ENCODE measurements around the gene SERTAD2. TPM values are rescaled to one million over a fixed set of nuclear protein-coding genes. Genes with fewer than 3 reads are reported as not detected.

Gene SERTAD2
- total and polyA plus RNA-seq, 7 donors: 3.3 to 13.2 (median 10.3) TPM

DNA sequence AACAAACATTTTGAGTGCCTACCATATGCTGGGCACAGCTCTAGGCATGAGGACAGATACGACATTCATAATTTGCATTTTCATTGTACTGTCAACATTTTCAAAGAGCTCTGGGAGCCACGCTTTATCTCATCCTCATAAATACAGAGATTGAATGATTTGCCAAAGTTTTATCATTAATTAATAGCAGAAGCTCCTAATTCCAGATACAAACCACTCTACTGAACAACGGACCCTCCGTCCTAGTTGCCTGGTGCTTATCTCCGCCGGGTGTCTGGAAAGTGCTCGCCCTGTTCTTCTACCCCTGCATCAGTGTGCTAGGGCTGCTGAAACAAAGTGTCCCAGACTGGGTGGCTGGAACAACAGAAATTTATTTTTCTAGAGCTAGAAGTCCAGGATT is 23.8 kb downstream of the SERTAD2 start:
- ATAC-seq (no peak), DNase-seq (no peak)
- Histone ChIP-seq H3K9me3 (no peaks in the 10 kb centered on the region), H3K4me1 (peaks cover 16% of the 10 kb centered on the region), H3K4me3 (no peak overlapping the region), H3K27me3 (ENCODE audit: insufficient read depth in 3 of 3, low read length in 2 of 3) (no peaks in the 10 kb centered on the region), H3K36me3 (ENCODE audit: insufficient read depth in 1 of 2, low read depth in 1 of 2) (peaks cover 0 to 32% of the 10 kb centered on the region in 2 donors), H3K27ac (no peak overlapping the region)
- intact Hi-C loops (cut with DNase I): no loop called here
- WGBS, 3 donors: 94 to 96% (median 96%) methylated on average over 7 of the region's 7 CpGs
- TF ChIP-seq, protein P1, sequence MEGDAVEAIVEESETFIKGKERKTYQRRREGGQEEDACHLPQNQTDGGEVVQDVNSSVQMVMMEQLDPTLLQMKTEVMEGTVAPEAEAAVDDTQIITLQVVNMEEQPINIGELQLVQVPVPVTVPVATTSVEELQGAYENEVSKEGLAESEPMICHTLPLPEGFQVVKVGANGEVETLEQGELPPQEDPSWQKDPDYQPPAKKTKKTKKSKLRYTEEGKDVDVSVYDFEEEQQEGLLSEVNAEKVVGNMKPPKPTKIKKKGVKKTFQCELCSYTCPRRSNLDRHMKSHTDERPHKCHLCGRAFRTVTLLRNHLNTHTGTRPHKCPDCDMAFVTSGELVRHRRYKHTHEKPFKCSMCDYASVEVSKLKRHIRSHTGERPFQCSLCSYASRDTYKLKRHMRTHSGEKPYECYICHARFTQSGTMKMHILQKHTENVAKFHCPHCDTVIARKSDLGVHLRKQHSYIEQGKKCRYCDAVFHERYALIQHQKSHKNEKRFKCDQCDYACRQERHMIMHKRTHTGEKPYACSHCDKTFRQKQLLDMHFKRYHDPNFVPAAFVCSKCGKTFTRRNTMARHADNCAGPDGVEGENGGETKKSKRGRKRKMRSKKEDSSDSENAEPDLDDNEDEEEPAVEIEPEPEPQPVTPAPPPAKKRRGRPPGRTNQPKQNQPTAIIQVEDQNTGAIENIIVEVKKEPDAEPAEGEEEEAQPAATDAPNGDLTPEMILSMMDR (IDR thresholded peaks at IDR 0.05): no peak

DNA sequence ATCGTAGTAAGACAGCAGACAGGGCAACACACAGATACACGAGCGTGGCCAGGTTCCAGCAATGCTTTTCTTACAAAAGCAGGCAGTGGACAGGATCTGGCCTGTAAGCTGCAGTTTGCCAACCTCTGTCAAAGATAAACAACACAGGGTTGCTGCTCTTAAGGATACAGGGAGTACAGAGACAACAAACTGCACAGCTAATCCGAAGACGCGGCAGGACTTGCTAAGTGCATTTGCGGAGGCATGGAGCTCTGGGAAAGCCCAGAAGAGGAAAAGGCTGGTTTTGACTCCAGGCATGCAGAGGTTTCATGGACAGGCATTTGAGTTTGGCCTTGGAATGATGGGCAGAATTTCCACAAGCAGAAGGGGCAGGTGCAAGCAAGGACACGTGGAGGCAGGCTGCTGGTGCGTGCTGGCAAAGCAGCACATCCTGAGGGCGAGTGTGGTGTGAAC is 24.4 kb downstream of the SERTAD2 start:
- Histone ChIP-seq H3K36me3 (ENCODE audit: insufficient read depth in 1 of 2, low read depth in 1 of 2) (peaks cover 0 to 27% of the 10 kb centered on the region in 2 donors), H3K4me3 (no peak overlapping the region), H3K9me3 (no peaks in the 10 kb centered on the region), H3K27ac (no peak overlapping the region), H3K27me3 (ENCODE audit: insufficient read depth in 3 of 3, low read length in 2 of 3) (no peaks in the 10 kb centered on the region), H3K4me1 (peaks cover 16% of the 10 kb centered on the region)
- ATAC-seq (no peak), DNase-seq (no peak)
- TF ChIP-seq, protein P1 (IDR thresholded peaks at IDR 0.05): no peak
- 63 to 82% (median 68%) methylated on average over 10 of the region's 10 CpGs for WGBS, 3 donors
- intact Hi-C loops (cut with DNase I): no loop called here

DNA sequence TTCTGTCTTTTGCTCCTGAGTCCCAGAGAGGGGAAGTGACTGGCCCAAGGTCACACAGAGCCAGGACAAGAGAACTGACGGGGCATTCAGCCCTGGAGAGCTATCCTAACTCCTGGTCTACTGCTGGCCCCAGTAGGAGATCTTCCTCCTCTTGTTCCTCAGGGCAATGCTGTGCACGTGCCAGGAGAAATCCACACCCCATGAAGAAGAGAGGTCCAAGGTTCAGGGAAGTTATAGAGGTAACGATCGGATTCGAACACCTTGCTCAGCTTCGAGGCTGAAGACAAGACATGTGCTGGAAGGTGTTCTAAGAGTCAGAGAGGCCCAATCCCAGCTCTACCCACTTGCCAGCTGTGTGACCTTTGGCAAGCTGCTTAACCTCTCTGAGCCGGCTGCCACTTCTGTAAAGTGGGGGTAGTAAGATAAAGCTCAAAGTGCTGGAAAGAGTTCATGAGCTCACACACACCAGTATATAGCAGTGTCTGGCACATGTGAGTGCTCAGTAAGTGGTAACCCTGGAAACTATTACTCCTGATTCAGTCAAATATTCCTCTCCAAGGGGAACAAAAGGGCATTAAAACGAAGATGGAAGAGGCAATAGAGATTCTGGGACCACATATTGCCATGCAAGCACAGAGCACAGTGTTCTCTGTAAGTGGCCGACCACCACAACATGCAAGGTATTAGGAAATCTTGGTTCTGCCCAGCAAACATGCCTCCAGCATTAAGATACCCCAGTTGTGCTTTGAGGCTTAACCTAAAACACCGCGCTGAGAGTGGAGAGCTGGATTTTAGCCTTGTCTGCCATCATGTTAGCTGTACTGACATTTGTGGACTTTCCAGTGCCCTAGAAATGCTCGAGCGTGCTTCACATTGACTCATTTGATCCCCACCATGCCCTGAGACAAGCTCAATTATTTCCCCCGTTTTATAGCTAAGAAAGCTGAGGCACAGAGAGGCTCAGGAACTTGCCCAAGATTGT is 25.6 kb downstream of the SERTAD2 start:
- TF ChIP-seq, protein P1 (IDR thresholded peaks at IDR 0.05): no peak
- DNase-seq: no peak
- H3K4me1 ChIP-seq: peaks cover 16% of the 10 kb centered on the region
- intact Hi-C loops (cut with DNase I): no loop called here
- peaks cover 0 to 14% of the 10 kb centered on the region in 2 donors for H3K36me3 ChIP-seq (ENCODE audit: insufficient read depth in 1 of 2, low read depth in 1 of 2)
- no peaks in the 10 kb centered on the region for H3K9me3 ChIP-seq
- no peak for ATAC-seq
- no peaks in the 10 kb centered on the region for H3K27me3 ChIP-seq (ENCODE audit: insufficient read depth in 3 of 3, low read length in 2 of 3)
- no peak overlapping the region for H3K4me3 ChIP-seq
- no peak overlapping the region for H3K27ac ChIP-seq
- WGBS, 3 donors: 86 to 95% (median 88%) methylated on average over 14 of the region's 14 CpGs

DNA sequence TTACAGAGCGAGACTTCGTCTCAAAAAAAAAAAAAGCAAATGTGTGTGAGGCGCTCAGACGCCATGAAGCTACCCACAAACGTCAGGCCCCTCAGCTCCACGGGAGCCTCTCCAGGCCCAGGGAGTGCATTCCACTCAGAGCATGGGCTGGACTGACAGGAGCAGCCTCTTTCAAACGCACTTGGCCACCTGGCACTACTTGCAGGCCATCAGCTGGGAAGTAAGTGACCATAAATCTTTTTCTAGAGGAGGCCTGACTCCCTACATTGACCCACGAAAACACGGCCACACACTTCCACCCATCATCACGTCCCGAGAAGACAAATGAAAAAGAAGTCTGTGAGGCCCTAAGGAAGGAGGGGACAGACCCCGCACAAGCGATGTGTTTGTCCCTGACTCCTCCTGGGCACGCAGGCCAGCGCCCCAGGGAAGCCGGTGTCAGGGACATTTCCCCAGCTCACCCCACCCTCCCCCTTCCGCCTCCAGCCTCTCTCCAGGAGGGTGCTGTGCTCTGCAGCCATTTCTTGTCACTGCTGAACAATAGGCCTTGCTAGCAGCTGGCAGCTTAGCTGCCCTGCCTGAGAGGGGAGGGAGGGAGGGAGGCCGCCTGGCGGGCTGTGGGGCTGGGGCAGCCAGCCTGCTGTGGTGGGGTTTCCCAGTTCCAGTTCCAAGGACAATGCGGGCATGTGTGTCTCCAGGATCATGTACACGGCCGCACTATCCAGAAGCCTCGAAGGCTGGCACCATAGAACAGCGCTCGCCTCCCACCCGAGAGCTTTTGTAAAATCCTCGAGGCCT is 26.6 kb downstream of the SERTAD2 start:
- no peaks in the 10 kb centered on the region for H3K9me3 ChIP-seq
- 30 to 42% (median 38%) methylated on average over 27 of the region's 27 CpGs for WGBS, 3 donors
- no peak for DNase-seq
- no peaks in the 10 kb centered on the region for H3K27me3 ChIP-seq (ENCODE audit: insufficient read depth in 3 of 3, low read length in 2 of 3)
- peak; percentile 70 to 87 (median 82) for ATAC-seq
- peaks cover 0 to 10% of the 10 kb centered on the region in 2 donors for H3K36me3 ChIP-seq (ENCODE audit: insufficient read depth in 1 of 2, low read depth in 1 of 2)
- peak overlapping the region; percentile 18 for H3K4me3 ChIP-seq
- peaks cover 16% of the 10 kb centered on the region for H3K4me1 ChIP-seq
- TF ChIP-seq, protein P1 (IDR thresholded peaks at IDR 0.05): no peak
- intact Hi-C loops (cut with DNase I): no loop called here
- no peak overlapping the region for H3K27ac ChIP-seq
